GM23338 (cell line): ENCODE data around the gene AACS. TPM values are rescaled to one million over a fixed set of nuclear protein-coding genes. Genes with fewer than 3 reads are reported as not detected.
A peak's percentile ranks its signal among the peaks of the same experiment; 100 is the strongest.

Experiments
- ATAC-seq: fragments of 200-7000 bp; cut with Tn5 transposase; 3 replicates; pipeline ENCODE4 v1.9.1; 2020
- DNase-seq: peaks from one replicate; pipeline ENCODE4 v3.0.0-alpha.2; 2015; ENCODE audit warnings: low spot score
- H2AFZ ChIP-seq: fragments of 200-600 bp; sonication (generic); 2 replicates; pipeline ENCODE4 v1.8.0; 2016; ENCODE audit warnings: antibody characterized with exemption, mild to moderate bottlenecking, moderate library complexity
- H3F3A ChIP-seq: fragments of 200-600 bp; sonication (generic); replicated peaks from 2 replicates; pipeline ENCODE4 v1.8.0; 2017; ENCODE audit warnings: antibody characterized with exemption, mixed run types, low read depth
- H3K27ac ChIP-seq: fragments of 200-600 bp; sonication (generic); 2 replicates; pipeline ENCODE4 v1.6.1; 2016; ENCODE audit warnings: low read depth
- H3K27me3 ChIP-seq: fragments of 200-600 bp; sonication (generic); 2 replicates; pipeline ENCODE4 v1.8.0; 2016; ENCODE audit warnings: mild to moderate bottlenecking, mixed run types, moderate library complexity; ENCODE audit not compliant: insufficient read depth
- H3K36me3 ChIP-seq: fragments of 200-600 bp; sonication (generic); 2 replicates; pipeline ENCODE4 v1.8.0; 2016; ENCODE audit warnings: mild to moderate bottlenecking; ENCODE audit not compliant: insufficient read depth
- H3K4me1 ChIP-seq: fragments of 200-600 bp; sonication (generic); 2 replicates; pipeline ENCODE4 v1.8.0; 2016; ENCODE audit warnings: mild to moderate bottlenecking, moderate library complexity; ENCODE audit not compliant: insufficient read depth
- H3K4me2 ChIP-seq: fragments of 200-600 bp; sonication (generic); 2 replicates; pipeline ENCODE4 v1.7.1; 2017; ENCODE audit warnings: mixed run types
- H3K4me3 ChIP-seq: fragments of 200-600 bp; sonication (generic); 2 replicates; pipeline ENCODE4 v1.6.1; 2016; ENCODE audit warnings: mixed run types
- H3K79me2 ChIP-seq: fragments of 200-600 bp; sonication (generic); replicated peaks from 2 replicates; pipeline ENCODE4 v1.8.0; 2017; ENCODE audit warnings: mild to moderate bottlenecking; ENCODE audit not compliant: insufficient read depth
- H3K9me2 ChIP-seq: fragments of 200-600 bp; sonication (generic); 2 replicates; pipeline ENCODE4 v1.8.0; 2017; ENCODE audit not compliant: insufficient read depth
- H4K20me1 ChIP-seq: fragments of 200-600 bp; sonication (generic); replicated peaks from 2 replicates; pipeline ENCODE4 v1.8.0; 2017; ENCODE audit warnings: mild to moderate bottlenecking; ENCODE audit not compliant: insufficient read depth
- H3K27ac Mint-ChIP-seq: 2 replicates; pipeline ENCODE4 v1.8.0; 2020; ENCODE audit warnings: inconsistent platforms, mild to moderate bottlenecking, moderate library complexity, mixed read lengths
- H3K27me3 Mint-ChIP-seq: 3 replicates; pipeline ENCODE4 v1.8.0; 2022; ENCODE audit warnings: low read depth, mild to moderate bottlenecking, moderate library complexity, mixed read lengths, inconsistent platforms; ENCODE audit not compliant: insufficient read depth, poor library complexity
- H3K36me3 Mint-ChIP-seq: 3 replicates; pipeline ENCODE4 v1.8.0; 2021; ENCODE audit warnings: low read depth, mild to moderate bottlenecking, inconsistent platforms, moderate library complexity, mixed read lengths
- H3K4me1 Mint-ChIP-seq: 3 replicates; pipeline ENCODE4 v1.8.0; 2020; ENCODE audit warnings: mild to moderate bottlenecking, inconsistent platforms, mixed read lengths
- H3K4me3 Mint-ChIP-seq: 3 replicates; pipeline ENCODE4 v1.8.0; 2021; ENCODE audit warnings: moderate library complexity, mild to moderate bottlenecking, inconsistent platforms, mixed read lengths
- H3K9me3 Mint-ChIP-seq: 3 replicates; pipeline ENCODE4 v1.8.0; 2020; ENCODE audit warnings: moderate library complexity, mild to moderate bottlenecking, inconsistent platforms, mixed read lengths
- EZH2 ChIP-seq: fragments of 200-600 bp; sonication (generic); IDR thresholded peaks from one replicate; pipeline ENCODE4 v1.8.0; 2017; ENCODE audit warnings: antibody characterized with exemption, mild to moderate bottlenecking, low read depth; ENCODE audit not compliant: unreplicated experiment
- REST ChIP-seq: IDR thresholded peaks from one replicate; pipeline ENCODE4 v1.6.1; 2018; ENCODE audit warnings: antibody characterized with exemption; ENCODE audit not compliant: unreplicated experiment
- STAT1 ChIP-seq: IDR thresholded peaks from one replicate; pipeline ENCODE4 v1.6.1; 2016; ENCODE audit warnings: antibody characterized with exemption; ENCODE audit not compliant: unreplicated experiment
- polyA plus RNA-seq: library from polyadenylated mRNA; unstranded; fragments of >200 nt; fragmentation: Nextera tagmentation; extraction: Ambion mirVana; gene quantifications from 2 replicates; pipeline ENCODE4 v1.2.1, GENCODE V29; 2016
- total RNA-seq: library from RNA; depleted of rRNA; stranded (reverse); fragments of >200 nt; shearing (Covaris generic); gene quantifications from 2 replicates; pipeline ENCODE4 v1.2.3, GENCODE V29; 2014
- TF ChIP-seq, protein P1 (sequence below), 2 experiments: fragments of 200-600 bp in 1 of 2; sonication (generic) in 1 of 2; conservative IDR thresholded peaks; 2 replicates each; pipeline versions ENCODE4 v1.5.1 to v1.6.1; 2016 to 2017; ENCODE audit warnings: antibody characterized with exemption in 2 of 2, low read depth in 2 of 2, mild to moderate bottlenecking in 2 of 2, moderate library complexity in 1 of 2
- TF ChIP-seq, protein P2 (sequence below): fragments of 250-450 bp; sonication (Bioruptor Pico); IDR thresholded peaks from 2 replicates; pipeline ENCODE4 v1.5.0; 2020; ENCODE audit warnings: mild to moderate bottlenecking, moderate library complexity

Gene AACS
- total and polyA plus RNA-seq, 2 experiments from 2014 or later: 31.1 to 64.4 TPM

DNA sequence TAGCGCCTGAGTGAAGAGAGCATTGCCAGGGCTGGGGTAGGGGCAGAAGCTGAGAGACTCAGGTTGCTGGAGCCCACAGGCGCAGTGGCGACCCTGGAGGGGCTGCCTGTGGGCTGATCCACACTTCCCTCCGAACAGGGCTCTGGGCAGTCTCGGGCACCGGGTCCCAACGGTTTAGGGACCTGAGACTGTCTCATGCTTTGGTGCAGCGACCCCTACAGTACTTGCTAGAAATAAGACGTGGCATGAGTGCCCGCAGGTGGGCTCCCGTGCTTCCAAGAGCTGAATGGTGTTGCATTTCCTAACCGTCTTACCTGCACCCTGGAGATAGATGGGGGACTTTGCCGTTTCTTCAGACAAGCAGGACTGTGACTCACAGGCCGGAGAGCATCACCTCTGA, 57.4 kb downstream of the AACS start:
- Histone ChIP-seq H3K36me3 (peaks cover 3% of the 10 kb centered on the region; the same call in 1 of the 2 replicates), H3K27me3 (no peaks in the 10 kb centered on the region), H3K4me3 (no peak overlapping the region), H4K20me1 (0 out of 2 replicates have a peak, but pooled peaks cover 3% of the 10 kb centered on the region), H3K4me1 (no peaks in the 10 kb centered on the region), H3K4me2 (no peak overlapping the region), H3K9me2 (no peaks in the 10 kb centered on the region), H3K79me2 (no peaks in the 10 kb centered on the region), H3K27ac (no peak overlapping the region), H3F3A (no peaks in the 10 kb centered on the region), H2AFZ (no peak overlapping the region)
- H3K27ac Mint-ChIP-seq: no peak overlapping the region
- peaks cover 6% of the 10 kb centered on the region; the same call in 2 of the 3 replicates for H3K4me1 Mint-ChIP-seq
- H3K36me3 Mint-ChIP-seq: peaks cover 34% of the 10 kb centered on the region
- DNase-seq (peak; percentile 70), ATAC-seq (peak; percentile 88)
- no peak for TF ChIP-seq REST
- TF ChIP-seq, protein P1, sequence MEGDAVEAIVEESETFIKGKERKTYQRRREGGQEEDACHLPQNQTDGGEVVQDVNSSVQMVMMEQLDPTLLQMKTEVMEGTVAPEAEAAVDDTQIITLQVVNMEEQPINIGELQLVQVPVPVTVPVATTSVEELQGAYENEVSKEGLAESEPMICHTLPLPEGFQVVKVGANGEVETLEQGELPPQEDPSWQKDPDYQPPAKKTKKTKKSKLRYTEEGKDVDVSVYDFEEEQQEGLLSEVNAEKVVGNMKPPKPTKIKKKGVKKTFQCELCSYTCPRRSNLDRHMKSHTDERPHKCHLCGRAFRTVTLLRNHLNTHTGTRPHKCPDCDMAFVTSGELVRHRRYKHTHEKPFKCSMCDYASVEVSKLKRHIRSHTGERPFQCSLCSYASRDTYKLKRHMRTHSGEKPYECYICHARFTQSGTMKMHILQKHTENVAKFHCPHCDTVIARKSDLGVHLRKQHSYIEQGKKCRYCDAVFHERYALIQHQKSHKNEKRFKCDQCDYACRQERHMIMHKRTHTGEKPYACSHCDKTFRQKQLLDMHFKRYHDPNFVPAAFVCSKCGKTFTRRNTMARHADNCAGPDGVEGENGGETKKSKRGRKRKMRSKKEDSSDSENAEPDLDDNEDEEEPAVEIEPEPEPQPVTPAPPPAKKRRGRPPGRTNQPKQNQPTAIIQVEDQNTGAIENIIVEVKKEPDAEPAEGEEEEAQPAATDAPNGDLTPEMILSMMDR (conservative IDR thresholded peaks at IDR 0.05; ENCODE audit: low read depth in 2 of 2): peak; percentile 35 to 57; a peak in 3 of 4 replicates
- H3K27me3 Mint-ChIP-seq: peaks cover 9% of the 10 kb centered on the region
- no peaks in the 10 kb centered on the region for H3K9me3 Mint-ChIP-seq
- H3K4me3 Mint-ChIP-seq: no peak overlapping the region

- no peaks in the 10 kb centered on the region for H3F3A ChIP-seq
- H4K20me1 ChIP-seq: 0 out of 2 replicates have a peak, but pooled peaks cover 3% of the 10 kb centered on the region
- H3K27me3 ChIP-seq: no peaks in the 10 kb centered on the region
- no peak for DNase-seq
- no peak overlapping the region for H3K4me2 ChIP-seq
- no peak overlapping the region for H3K4me3 Mint-ChIP-seq
- H3K4me1 Mint-ChIP-seq: peaks cover 11% of the 10 kb centered on the region; the same call in 2 of the 3 replicates
- H2AFZ ChIP-seq: no peak overlapping the region
- H3K27me3 Mint-ChIP-seq: peaks cover 9% of the 10 kb centered on the region
- no peaks in the 10 kb centered on the region for H3K79me2 ChIP-seq
- no peak overlapping the region for H3K27ac Mint-ChIP-seq
- no peaks in the 10 kb centered on the region; the same call in none of the 2 replicates for H3K36me3 ChIP-seq
- 0 out of 2 replicates have a peak overlapping the region, but pooled peaks have one; percentile 26 for H3K27ac ChIP-seq
- no peaks in the 10 kb centered on the region; the same call in 2 of the 3 replicates for H3K9me3 Mint-ChIP-seq
- H3K36me3 Mint-ChIP-seq: peaks cover 22% of the 10 kb centered on the region; the same call in 2 of the 3 replicates
- ATAC-seq: no peak
- H3K9me2 ChIP-seq: no peaks in the 10 kb centered on the region
- H3K4me1 ChIP-seq: no peaks in the 10 kb centered on the region
- H3K4me3 ChIP-seq: no peak overlapping the region
- TF ChIP-seq, protein P1 (conservative IDR thresholded peaks at IDR 0.05; ENCODE audit: low read depth in 2 of 2): no peak
- no peak for TF ChIP-seq EZH2
- TF ChIP-seq STAT1: no peak
- TF ChIP-seq, protein P2, sequence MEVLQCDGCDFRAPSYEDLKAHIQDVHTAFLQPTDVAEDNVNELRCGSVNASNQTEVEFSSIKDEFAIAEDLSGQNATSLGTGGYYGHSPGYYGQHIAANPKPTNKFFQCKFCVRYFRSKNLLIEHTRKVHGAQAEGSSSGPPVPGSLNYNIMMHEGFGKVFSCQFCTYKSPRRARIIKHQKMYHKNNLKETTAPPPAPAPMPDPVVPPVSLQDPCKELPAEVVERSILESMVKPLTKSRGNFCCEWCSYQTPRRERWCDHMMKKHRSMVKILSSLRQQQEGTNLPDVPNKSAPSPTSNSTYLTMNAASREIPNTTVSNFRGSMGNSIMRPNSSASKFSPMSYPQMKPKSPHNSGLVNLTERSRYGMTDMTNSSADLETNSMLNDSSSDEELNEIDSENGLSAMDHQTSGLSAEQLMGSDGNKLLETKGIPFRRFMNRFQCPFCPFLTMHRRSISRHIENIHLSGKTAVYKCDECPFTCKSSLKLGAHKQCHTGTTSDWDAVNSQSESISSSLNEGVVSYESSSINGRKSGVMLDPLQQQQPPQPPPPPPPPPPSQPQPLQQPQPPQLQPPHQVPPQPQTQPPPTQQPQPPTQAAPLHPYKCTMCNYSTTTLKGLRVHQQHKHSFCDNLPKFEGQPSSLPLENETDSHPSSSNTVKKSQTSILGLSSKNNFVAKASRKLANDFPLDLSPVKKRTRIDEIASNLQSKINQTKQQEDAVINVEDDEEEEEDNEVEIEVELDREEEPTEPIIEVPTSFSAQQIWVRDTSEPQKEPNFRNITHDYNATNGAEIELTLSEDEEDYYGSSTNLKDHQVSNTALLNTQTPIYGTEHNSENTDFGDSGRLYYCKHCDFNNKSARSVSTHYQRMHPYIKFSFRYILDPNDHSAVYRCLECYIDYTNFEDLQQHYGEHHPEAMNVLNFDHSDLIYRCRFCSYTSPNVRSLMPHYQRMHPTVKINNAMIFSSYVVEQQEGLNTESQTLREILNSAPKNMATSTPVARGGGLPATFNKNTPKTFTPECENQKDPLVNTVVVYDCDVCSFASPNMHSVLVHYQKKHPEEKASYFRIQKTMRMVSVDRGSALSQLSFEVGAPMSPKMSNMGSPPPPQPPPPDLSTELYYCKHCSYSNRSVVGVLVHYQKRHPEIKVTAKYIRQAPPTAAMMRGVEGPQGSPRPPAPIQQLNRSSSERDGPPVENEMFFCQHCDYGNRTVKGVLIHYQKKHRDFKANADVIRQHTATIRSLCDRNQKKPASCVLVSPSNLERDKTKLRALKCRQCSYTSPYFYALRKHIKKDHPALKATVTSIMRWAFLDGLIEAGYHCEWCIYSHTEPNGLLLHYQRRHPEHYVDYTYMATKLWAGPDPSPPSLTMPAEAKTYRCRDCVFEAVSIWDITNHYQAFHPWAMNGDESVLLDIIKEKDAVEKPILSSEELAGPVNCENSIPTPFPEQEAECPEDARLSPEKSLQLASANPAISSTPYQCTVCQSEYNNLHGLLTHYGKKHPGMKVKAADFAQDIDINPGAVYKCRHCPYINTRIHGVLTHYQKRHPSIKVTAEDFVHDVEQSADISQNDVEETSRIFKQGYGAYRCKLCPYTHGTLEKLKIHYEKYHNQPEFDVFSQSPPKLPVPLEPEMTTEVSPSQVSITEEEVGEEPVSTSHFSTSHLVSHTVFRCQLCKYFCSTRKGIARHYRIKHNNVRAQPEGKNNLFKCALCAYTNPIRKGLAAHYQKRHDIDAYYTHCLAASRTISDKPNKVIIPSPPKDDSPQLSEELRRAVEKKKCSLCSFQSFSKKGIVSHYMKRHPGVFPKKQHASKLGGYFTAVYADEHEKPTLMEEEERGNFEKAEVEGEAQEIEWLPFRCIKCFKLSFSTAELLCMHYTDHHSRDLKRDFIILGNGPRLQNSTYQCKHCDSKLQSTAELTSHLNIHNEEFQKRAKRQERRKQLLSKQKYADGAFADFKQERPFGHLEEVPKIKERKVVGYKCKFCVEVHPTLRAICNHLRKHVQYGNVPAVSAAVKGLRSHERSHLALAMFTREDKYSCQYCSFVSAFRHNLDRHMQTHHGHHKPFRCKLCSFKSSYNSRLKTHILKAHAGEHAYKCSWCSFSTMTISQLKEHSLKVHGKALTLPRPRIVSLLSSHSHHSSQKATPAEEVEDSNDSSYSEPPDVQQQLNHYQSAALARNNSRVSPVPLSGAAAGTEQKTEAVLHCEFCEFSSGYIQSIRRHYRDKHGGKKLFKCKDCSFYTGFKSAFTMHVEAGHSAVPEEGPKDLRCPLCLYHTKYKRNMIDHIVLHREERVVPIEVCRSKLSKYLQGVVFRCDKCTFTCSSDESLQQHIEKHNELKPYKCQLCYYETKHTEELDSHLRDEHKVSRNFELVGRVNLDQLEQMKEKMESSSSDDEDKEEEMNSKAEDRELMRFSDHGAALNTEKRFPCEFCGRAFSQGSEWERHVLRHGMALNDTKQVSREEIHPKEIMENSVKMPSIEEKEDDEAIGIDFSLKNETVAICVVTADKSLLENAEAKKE (CRISPR knock-in tag): no peak
These were observed 59.2 kb downstream of the AACS start for GRCh38 chr12:125124320-125124966.
